GM19468 (cell line): Measurements from ENCODE around the gene USH1C.

Experiments
- ATAC-seq: cut with Tn5 transposase; IDR thresholded peaks from one replicate; pipeline ENCODE4 v1.9.1; 2021; ENCODE audit warnings: mild to moderate bottlenecking, moderate library complexity, moderate number of reproducible peaks; ENCODE audit not compliant: unreplicated experiment; ENCODE audit errors: extremely low read depth

The USH1C gene

DNA sequence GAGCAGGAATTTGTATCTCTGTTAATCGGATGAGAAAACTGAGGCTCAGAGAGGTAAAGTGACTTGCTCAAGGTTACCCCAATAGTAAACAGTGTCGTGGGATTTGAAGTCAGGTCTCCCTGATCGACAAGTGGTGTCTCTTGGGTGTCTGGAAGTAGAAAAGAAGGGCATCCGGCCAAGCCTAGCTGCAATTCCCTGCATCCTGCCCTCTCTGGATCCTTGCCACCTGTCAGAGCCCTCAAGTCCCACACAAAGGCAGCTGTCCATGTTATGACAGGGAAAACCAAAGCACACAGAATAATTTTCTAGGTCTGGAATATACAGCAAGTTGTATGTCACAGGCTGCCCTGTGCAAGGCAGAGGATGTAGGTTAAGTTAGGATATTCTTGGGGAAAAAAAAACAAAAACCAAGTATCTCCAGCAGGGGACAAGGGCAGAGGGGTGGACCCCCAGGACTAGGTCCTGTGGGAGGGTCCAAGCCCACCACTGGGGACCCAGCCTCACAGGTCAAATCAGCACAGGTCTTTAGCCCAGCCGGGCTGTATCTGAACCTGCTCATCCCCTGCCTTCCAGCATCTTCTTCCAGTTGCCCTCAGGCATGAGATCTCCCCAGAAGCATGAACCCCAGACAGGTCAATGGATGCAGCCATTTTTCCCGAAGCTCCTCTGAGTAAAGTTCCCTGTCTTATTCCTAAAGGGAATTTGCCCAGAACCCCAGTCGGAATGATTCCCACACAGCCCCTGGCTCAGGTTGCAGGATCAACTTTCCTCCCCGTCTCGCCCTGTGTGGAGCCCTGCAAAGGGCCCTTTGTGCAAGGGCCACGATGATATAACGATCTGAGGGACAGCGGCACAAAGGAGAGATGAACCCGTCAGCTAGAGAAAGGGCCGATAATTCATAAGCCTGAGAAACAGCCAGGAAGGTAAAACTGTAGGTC, 15.0 kb downstream of the USH1C start:
- no peak for ATAC-seq

DNA sequence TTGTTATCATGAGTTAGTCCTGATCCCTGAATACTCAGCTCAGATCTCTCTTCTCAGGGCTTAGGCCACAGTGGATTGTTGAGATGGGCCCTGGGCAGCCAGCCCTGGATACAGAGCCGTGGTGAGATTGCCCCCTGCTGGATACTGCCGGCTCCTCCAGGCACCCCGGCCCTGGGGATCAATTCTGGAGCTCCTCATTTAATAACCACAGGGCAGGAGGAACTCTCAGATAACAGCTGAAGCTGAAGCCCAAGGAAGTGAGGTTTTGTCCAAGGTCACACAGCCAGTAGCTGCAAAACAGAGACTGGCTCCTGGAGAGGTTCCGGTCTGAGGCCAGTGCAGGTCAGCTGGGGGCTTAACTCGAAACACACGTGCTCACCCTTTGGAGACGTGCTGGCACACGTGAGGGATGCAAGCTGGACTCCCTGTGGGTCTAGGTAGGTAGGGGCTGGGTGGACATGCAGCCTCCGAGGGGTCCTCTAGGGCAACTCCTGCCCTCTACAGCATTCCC, 16.0 kb downstream of the USH1C start:
- ATAC-seq = no peak

DNA sequence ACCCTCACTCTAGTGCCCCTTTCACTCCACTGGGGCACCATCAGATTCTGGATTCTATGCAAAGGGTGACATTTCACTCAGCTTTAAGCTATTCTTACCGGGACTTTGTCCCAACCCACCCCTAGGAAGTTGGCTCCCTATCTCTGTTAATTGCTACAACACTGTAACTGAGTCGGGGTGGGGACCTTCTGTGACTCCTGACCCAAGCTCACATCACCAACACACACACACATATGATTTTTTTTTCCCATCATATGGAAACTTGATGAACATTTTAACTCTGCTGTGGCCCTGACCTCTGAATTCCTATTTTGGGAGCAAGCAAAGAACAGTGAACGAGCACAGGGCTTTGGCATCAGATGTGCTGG, 16.6 kb downstream of the USH1C start:
- no peak for ATAC-seq

DNA sequence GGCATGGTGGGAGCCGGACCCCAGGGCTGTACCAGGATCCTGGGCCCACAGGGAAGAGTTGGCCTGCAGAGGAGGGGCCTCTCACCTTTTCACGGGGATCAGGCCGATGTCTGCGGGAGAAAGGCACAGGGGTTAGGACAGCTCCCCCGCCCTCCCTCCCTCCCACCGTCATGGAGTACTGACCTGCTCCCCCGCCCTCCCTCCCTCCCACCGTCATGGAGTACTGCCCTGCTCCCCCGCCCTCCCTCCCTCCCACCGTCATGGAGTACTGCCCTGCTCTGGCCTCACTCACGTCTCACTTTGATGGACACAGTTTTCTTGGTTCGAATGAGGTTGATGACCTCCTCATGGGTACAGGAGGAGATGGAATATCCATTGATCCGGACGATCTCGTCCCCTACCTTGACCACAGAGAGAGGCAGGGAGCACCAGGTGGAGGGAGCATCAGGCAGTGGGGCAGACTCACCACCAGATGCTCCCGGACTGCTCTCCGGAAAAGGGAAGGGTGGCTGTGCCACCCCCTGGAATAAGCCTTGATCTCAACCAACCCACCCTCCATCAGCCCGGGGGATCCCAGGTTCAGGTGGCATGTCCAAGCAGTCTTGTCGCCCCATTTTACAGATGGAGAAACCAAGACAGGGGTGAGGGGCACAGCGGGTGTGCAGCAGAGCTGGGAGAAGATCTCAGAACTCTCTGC, 17.1 kb downstream of the USH1C start:
- ATAC-seq = no peak

DNA sequence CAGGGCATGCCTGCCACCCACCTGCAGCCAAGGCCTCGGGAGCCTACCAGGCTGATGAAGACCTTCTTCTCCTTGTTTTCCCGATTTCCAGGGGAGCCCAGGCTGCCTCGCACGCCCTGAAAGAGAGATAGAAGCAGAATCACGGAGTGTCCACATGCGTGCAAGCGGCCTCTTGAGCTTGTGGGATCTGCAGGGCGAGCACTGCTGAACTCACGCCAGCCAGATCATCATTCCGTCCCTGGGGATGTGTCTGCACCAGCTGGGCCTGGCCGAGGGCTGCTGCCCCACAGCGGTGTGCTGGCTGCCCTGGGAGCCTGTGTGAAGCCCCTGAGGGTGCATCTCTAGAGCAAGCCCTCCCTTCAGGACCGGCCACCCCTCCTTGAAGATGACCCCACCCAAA, 17.9 kb downstream of the USH1C start:
- ATAC-seq = no peak

DNA sequence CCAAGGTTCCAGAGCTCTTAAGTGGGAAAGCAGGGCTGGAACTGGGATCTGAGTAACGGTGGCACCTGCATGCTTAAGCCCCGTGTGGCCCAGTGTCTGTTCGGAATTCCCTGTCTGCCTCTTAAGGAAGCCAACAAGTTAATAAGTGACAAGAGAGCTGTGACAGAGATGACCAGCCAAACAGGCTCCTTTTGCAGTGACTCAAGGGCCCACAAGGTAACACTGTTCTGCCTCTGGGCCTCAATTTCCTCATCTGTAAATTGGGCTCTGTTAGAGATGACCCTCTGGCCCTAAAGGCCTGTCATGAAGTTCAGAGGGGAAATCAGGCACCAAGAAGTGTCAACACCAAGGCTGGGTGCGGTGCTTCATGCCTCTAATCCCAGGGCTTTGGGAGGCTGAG, 18.6 kb downstream of the USH1C start:
- ATAC-seq = no peak

DNA sequence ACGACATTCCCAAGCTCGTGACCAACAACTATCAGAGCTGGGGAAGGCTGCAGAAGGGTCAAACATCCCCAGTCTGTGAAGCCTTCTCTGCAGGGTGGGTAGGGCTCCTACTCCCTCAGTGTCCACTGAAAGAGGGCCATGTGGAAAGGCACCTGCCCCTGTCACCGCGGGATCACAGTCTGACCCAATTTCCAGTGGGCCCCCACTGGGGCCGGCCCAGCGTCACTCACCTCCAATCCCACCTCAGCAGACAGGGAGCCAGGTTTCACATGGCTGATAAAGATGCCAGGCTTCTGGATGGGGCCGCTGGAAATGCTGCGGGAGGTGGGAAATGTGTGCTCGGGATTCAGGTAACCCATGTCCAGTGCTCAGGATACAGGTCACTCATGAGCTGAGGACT, 20.0 kb downstream of the USH1C start:
- no peak for ATAC-seq

DNA sequence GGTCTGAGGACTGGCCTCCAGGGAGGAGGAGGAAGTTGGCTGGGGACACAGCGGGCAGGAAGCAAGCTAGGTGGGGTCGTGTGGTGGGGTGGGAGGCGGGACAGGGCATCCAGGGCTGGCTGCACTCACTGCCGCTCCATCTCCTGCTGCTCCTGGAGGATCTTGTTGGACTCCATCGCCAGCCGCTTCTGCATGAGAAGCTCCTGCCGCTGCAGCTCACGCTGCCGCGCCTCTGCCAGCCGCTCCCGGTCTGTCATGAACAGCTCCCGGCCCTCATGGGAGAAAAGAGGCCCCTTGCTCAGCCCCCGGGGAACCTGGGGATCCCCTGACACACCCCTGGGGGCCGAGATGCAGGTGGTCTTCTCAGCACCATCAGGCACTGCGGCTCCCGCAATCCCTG, 21.6 kb downstream of the USH1C start:
- no peak for ATAC-seq

DNA sequence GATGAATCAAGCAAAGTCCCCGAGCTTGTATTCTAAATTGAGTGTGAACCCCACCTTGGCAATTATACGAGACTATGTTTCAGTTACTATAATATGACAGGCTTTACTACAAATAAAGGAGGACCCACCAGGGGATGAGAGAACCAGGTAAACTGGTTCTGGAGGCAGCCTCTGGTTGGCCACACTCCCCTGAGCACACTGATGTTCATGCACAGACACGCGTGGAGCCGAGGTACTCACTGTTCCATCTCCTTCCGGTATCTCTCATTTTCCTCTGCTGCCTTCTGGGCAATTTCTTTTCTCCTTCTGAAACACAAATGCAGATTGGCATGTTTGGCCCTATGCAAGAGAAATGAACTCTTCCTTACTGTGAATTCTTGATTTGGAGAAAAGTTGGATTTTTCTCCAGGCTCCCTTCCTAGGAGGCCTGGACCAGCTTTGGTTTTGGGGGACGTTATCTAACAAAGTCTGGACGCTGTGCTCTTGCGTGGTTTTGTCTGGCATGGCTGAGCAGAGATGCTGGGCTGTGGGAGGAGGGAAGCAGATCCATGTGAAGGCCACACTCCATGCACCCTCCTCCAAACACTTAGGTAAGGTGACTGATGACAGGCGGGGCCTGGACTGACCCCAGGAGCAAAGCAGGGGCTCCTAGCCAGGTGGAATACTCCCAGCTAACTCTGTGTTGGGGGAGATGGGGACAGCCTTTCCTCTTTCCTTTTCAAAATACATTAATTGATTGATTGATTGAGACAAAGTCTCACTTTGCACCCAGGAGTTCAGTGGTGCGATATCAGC, 22.9 kb downstream of the USH1C start:
- ATAC-seq = no peak

DNA sequence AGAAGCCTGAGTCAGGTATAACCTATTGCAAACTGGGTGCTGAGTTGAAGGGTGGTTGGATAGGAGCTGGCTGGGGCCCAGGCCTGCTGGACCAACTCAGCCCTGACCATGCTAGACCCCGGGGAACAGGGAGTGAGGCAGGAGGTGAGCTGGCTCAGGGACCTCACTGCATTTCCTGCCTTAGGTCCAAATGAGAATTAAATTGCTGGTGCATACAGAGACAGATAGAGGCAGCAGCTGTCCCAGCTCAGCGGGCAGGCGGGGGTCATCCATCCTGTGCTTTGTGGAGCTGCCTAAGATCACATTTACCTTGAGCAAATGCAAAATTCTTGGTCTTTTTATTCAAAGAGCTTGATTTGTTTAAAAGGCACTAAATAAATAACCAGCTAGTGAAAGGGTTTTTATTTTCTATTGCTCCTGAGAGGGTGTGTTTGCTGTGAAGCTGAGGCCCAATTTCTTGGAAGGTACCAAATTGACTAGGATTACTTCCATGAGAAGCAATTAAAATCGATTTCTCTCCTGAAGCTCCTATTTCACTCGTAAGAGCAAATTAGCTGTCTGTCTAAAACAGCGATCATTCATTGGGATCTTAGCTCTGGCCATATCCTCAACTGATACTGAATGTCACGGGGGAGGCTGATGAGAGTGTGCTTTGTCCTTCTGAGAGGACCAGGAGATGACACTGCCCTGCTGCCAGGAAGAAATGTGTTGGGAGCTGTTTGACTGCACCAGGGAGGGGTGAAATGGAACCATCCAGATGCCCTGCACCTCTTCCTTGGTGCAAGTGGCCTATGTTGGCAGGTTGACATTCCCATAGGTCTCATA, 24.9 kb downstream of the USH1C start:
- no peak for ATAC-seq

DNA sequence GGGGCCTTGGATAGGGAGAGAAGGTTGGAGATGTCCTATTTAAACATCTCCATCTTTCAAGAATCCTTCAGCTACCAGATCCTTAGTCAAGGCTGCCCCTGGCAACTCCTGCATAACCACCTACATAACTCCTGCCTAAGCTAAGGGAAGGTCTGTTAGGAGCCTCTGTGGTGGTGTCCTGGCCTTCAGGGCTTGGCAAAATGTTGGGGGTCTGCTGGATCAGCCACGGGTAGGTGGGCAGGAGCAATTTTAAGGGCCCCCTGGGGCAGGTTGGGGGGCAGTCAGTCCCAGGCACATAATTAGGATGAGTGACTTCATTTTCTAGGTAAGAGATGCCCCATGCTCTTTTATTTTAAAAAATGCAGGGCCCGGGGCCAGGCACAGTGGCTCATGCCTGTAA, 25.9 kb downstream of the USH1C start:
- no peak for ATAC-seq

DNA sequence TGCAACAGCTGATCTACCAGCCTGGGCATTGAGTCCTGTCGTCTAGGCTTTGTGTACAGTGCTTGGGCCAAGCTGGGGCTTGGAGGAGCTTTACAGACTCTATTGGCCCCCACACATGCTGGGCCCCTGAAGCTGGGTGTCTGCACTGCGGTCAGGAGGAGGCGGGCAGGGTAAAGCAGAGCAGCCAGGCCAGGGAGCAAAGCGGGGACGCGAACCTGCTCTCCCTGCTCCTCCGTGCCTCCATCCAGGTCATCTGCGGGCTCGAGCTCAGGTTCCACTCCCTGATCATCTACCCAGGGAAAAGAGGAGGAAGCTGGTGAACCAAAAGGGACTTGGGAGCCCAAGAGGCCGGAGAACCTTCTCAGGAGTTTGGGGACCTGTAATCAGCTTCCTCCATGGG, 27.0 kb downstream of the USH1C start:
- ATAC-seq = no peak

DNA sequence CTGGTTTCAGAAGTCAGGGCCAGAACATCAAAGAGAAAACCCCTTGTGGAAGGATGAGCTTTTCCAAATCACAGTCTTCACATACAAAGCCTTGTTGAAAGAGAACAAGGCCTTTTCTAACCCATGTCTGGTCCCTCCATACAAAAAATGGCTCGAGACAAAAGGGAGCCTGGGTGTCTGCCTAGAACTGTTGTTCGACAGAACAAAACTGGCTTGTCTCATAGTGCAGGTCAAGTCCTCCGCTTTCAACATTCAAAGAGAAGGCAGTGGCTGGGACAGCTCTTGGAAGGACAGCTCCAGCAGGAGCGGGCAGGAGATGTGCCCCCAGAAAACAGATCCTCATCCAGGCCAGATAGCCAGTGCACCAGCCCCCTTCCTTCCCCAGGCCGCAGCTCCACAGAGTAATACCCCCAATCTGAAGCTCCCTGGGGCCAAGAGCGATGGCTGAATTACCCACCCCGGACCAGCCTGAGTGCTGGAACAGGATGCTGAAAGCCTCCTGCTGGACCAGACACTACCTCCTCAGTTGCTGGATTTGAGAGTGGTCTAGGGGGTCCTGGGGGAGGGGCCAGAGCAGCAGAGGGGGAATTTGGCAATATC, 27.6 kb downstream of the USH1C start:
- no peak for ATAC-seq

DNA sequence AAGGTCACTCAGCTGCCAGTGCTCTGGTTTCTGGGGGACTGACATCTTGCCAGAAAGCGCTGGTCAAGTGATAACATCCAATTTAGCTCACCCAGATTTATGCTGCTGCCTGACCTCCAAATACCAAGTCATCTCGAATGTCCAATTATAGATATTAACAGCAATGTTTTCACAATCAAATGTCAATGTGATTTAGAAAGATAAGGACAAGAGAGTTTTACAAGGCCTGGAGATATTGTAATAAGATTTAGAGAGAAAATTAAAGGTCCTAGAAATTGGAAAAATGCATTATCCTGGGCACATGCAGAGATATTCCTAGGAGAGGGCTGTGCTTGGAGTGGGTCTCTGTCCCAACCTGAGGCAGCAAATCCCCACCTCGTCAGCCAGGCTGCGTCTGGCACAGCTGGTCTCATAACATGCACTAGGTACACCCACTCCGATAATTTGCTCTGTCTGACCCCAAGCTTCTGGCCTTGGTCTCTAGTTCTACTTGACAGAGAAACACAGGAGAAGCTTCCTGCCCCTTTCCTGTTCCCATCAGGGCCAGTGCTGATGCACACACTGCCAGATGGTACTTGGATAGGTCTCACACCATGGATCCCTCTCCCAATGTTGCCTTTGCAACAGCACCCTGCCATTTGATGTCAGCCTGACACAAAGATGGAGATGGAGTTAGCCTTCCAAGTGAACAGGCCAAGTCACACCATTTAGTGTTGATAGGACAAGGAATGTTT, 28.6 kb downstream of the USH1C start:
- ATAC-seq = no peak

DNA sequence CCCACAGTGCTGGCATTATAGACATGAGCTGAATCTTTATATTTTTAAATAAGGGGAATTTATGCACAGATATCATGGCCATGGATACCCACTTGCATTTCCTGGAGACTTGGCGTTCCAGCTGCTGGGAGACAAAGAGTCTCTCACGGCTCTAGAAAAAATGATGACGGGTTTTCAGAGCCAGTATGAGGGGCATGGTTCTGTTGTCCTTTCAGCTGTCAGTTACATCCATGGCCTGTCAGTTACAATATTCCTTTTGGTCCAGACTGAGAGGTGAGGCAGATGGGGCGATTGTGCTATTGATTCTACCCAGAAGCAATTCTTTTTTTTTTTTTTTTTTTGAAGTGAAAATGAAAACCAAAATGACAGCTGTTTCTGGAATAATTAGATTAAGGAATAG, 29.7 kb downstream of the USH1C start:
- no peak for ATAC-seq

DNA sequence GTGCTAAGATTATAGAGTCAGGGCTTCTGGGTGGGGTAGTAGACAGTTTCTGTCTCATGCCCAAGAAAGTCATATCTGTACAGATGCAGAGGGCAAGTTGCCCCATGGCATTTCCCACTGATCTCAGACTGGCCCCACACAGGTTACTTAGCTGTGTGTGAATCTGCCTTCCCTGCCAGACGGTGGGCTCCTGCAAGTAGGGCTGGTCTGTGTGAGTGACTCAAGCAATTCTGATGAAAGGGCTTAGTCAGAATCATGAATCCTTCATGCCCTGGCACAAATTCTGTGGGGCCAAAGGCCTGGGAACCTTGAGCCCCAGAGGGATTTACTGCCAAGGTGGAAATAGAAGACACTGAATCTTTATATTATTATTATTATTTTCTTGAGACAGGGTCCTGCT, 30.4 kb downstream of the USH1C start:
- ATAC-seq = no peak

DNA sequence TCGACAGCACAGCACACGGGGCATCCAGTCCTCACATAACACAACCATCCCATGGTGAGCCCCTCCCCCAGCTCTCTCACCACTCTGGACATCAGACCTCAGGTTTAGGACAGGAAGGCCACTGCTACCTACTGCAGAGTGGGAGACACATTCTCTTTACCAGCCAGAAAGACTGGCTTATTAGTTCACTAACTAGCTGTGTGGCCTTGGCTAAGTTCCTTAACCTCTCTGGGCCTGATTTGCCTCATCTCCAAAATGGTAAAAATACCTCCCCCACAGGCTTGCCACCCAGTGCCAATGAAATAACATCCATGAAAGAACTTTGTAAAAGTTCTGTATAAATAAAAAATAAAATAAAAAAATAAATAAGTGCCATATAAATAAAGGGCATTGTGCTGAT, 32.1 kb downstream of the USH1C start:
- ATAC-seq = no peak

DNA sequence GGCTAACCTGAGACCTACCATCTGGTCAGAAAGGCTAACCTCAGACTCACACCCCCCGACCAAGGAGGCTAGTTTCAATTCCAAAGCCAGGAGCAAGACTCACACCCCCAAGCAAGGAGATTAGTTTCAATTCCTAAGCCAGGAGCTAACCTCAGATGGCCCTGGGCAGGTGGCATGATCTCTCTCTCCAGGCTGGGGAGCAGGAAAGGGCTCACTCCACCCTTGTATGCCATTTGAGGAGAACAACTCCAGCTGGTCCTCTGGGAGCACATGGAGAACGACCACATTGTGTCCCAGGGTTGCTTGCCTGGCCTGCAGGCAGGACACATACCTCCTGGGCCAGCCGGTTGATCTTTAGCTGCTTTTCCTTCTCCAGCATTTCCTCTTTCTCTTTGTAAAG, 32.6 kb downstream of the USH1C start:
- ATAC-seq = no peak
